GM19438 (cell line): Measurements from ENCODE around the gene TMCC1.

Source experiments
- ATAC-seq: cut with Tn5 transposase; IDR thresholded peaks from one replicate; pipeline ENCODE4 v1.9.1; 2021; ENCODE audit warnings: low read depth; ENCODE audit not compliant: unreplicated experiment

Gene TMCC1

GRCh38 chr3:129603991-129604749 lies 289.3 kb downstream of the TMCC1 start:
- no peak for ATAC-seq

- no peak for ATAC-seq
These were observed 290.0 kb downstream of the TMCC1 start for GRCh38 chr3:129603561-129603942.

DNA sequence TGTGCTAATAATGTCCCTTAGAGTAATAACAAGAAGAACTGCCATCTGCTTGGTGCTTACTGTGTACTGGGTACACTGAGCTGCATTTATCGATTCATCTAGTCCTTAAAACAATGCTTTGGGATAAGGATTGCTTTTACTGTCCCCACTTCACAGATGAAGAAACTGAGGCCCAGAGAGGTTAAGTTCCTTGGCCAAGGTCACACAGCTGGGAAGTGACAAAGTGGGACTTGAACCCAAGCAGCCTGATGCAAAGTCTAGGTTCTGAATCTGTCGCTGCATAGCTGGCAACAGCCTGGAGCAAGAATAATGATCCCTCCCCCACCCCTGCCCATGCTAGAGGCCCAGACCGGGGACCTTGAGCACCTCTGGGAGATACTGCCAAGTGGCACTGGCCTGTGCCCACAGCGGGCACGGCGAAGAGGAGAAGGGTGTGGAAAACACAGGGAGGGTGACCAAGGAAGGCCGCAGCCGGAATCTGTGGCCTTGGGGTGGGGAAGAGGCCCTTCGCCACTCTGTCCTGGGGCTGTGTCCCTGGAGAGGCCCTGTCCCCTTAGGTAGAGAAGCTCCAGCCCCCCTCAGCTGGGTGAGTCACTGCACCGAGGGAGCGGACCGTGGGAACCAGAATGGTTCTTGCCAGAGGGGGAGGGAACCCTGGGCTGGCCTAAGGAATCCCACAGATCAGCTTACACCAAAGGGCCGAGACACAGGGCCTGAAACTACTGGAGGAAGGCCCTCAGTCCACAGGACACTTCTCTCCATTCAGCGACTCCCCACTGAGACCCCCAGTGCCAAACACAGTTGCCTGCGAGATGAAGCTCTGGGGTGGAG lies 290.6 kb downstream of the TMCC1 start:
- no peak for ATAC-seq

DNA sequence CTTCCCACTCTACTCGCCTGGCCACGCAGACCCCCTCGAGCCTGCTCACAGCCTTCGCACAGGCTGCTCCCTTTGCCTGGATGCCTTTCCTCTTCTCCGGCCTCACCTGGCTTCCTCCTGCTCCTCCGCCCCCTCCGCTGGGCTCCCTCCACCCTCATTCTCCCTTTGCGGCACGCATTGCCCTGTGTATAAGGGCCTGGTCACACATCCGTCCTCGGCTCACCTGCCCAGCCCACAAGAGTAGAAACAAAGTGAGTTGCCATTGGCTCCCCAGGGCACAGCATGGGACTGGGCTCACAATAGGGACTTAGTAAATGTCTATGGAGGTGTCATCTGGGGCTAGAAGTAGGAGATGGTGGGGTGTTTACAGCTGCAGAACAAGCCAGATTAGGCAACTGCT lies 291.2 kb downstream of the TMCC1 start:
- no peak for ATAC-seq

DNA sequence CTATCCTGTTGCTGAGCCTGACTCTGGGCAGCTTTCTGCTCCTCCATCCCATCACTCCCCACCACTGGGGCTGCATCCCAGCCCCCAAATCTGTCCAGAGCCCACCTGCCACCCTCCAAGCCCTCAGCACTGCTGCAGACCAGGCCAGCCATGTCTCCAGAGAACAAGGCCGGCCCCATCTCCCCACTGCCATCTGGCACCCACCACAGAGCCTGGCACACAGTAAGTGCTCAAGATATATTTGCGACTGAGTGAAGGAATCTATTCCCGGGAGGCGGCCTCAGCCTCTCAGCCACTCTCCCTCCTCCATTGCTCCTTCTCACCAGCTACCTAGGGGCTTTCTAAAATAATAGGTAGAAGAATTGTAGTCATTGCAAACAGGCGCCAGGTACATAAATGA lies 291.8 kb downstream of the TMCC1 start:
- no peak for ATAC-seq

DNA sequence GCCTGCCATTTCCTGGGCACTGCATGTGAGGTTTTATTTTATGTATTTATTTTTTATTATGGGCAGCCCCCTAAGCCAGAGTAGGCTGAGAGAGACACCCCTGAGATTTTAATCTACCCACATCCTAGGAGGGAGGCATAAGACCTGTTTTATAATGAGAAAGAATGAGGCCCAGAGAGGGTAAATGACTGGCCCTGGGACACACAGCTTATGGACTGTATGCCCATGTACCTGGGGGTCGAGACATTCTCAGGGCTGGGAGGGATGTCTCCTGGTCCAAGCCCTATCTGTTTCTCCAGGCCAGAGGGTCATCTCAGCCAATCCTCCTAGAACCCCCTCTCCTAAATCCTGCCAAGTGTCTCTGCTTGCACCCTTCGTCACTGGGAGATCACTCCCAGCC lies 293.2 kb downstream of the TMCC1 start:
- ATAC-seq = no peak

- no peak for ATAC-seq
These were observed 293.9 kb downstream of the TMCC1 start for GRCh38 chr3:129599607-129600006.

DNA sequence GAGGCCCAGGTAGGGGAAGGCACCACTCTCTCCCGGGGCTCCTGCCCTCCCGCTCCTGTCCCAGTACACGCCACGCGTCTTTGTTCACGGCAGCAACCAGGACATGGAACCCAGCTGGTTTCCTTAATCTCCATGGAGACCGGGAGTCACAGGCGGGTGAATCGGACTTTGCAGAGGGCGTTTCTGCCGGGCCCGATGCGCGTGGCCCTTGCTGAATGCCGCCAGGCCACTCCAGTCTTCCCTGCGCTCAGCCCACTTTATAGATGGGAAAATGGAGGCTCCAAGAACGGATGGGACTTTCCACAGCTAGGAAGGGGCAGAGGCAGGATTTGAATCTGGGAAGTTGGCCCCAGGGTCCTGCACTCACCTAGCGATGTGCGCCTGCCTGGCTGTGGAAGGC lies 294.4 kb downstream of the TMCC1 start:
- ATAC-seq = no peak

GRCh38 chr3:129598484-129598883 lies 295.0 kb downstream of the TMCC1 start:
- ATAC-seq = no peak

DNA sequence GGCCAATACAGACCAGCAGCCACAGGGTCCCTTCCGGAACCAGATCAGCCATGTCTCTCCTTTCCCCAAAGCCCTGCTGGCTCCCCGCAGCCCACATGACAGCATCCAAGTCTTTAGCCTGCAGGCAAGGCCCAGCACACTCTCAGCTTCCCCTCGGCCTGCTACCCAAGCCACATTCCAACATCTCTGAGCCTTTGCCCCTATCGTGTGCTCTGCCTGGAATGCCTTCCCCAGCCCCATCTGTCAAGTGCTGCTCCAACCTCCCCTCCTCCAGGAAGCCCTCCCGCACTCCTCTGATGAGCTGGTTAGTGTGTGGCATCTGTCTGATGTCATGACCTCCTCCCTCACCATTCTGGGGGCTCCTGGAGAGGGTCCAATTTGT lies 295.5 kb downstream of the TMCC1 start:
- no peak for ATAC-seq
